ENCODE measurements around the gene KIF26B.
A peak's percentile ranks its signal among the peaks of the same experiment; 100 is the strongest.

The KIF26B gene

DNA sequence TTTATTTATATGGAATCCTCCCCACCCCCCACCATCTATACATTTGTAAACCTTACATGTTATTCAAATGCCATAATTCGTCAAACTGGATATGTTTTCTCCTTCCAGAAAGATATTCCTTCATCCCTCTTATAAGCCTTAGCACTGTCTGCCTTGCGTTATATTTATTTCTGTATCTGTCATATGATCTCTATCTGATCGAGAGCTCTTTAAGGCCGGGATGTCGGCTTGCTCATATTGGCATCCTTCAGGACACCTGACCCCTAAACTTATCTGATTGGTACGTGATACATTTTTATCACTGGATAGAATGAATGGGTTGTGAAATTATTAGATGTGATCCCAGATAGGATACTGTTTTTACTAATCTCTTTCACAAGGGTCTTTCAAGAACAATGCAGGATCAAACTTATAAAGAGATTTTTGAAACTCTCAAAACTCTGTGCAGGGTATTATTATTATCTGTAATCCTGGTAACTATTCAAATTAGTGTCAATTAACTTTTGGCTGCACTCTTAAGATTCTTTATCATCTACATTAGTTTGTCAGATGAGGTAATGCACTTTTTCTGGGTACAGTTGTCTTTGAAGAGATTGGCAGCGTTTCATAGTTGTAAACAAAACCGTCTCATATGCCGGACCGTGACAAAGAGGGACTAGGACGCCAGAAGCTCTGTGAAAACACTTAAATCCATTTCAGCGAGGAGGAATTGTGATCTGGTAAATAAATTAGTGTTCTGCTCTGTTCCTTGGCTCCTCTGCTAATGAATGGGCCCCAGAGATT is 152.0 kb downstream of the KIF26B start:
- ChIA-PET POLR2A (no interaction called here), CTCF (no interaction called here)
- Histone ChIP-seq H3K27ac (ENCODE audit: insufficient read depth in 1 of 2, low read depth in 1 of 2, low read length in 2 of 2, poor library complexity in 1 of 2, severe bottlenecking in 2 of 2) (no peak overlapping the region), H3K4me1 (ENCODE audit: control extremely low read depth in 1 of 4, control insufficient read depth in 4 of 4, insufficient read depth in 4 of 4, low read length in 3 of 4) (peaks cover 0 to 12% (median 9%) of the 10 kb centered on the region in 4 experiments), H3K27me3 (replicated peaks in 2 of 5; ENCODE audit: control insufficient read depth in 4 of 5, insufficient read depth in 5 of 5, low read length in 4 of 5) (no peaks in the 10 kb centered on the region), H3K36me3 (ENCODE audit: control insufficient read depth in 4 of 4, insufficient read depth in 4 of 4, low read length in 3 of 4) (no peaks in the 10 kb centered on the region), H3K9me3 (ENCODE audit: control extremely low read depth in 1 of 5, control insufficient read depth in 4 of 5, insufficient read depth in 2 of 5, low read depth in 1 of 5, low read length in 4 of 5) (no peaks in the 10 kb centered on the region), H3K4me3 (ENCODE audit: control insufficient read depth in 1 of 7, extremely low read depth in 1 of 7, insufficient read depth in 4 of 7, low read depth in 2 of 7, low read length in 6 of 7) (no peak overlapping the region)
- WGBS (ENCODE audit: insufficient coverage), result 96% methylated on average over 10 of the region's 12 CpGs
- no peak for DNase-seq

DNA sequence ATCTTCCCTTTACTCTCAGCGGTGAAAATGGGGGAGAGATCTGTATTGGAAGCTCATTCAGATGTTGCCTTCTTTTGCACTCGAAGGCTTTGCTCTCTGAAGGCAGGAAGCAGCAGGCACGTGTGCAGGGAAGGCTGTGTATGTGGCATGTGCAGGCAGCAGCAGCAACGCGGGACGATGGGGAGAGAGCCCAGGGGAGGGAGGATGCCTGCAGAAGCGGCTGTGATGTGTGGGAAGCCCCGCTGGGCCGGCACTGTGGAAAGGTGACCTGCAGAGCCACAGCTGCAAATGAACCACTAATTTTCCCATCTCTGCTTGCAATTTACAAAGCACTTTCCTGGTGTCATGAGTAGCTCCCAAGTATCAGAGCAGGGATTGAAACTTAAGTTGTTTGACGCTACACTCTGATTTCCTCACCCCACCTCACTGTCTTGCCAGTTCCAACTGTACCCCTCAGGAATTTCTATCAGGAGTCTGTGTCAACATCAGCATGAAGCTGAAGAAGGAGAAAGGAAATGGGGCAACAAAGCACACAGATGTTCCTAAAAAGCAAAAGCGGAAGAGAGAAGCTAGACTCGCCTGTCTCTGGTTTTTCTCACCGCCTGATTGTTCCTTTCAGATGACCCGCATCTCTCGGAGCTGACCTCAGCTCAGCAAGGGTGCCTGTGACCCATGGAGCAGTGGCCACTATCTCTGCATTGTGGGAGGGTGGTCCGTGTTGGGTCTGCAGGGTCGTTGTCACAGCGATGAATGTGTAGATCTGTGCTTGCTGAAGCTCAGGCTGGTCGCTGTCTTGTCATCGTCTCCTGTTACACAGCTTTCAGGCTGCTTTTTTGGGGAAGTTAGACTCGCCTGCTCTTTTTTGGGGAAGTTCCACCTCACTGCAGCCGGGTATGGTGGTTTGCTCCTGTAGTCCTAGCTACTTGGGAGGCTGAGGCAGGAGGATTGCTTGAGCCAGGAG is 156.1 kb downstream of the KIF26B start:
- H3K27ac ChIP-seq (ENCODE audit: insufficient read depth in 1 of 2, low read depth in 1 of 2, low read length in 2 of 2, poor library complexity in 1 of 2, severe bottlenecking in 2 of 2), result no peak overlapping the region
- peaks cover 0 to 12% (median 9%) of the 10 kb centered on the region in 4 experiments for H3K4me1 ChIP-seq (ENCODE audit: control extremely low read depth in 1 of 4, control insufficient read depth in 4 of 4, insufficient read depth in 4 of 4, low read length in 3 of 4)
- no peaks in the 10 kb centered on the region for H3K9me3 ChIP-seq (ENCODE audit: control extremely low read depth in 1 of 5, control insufficient read depth in 4 of 5, insufficient read depth in 2 of 5, low read depth in 1 of 5, low read length in 4 of 5)
- ChIA-PET POLR2A (interaction anchor here (0.6 to 0.7 kb wide), 3 partner anchors 12 to 155 kb away, joined by 3 to 4 read pairs (median 4); no protein-coding TSS in a partner anchor), CTCF (interaction anchor here (0.6 to 1.7 kb wide), 2 partner anchors 9 to 12 kb away, joined by 3 to 5 read pairs; no protein-coding TSS in a partner anchor)
- DNase-seq, result peak; percentile 65 to 93 (median 88)
- no peaks in the 10 kb centered on the region for H3K36me3 ChIP-seq (ENCODE audit: control insufficient read depth in 4 of 4, insufficient read depth in 4 of 4, low read length in 3 of 4)
- H3K4me3 ChIP-seq (ENCODE audit: control insufficient read depth in 1 of 7, extremely low read depth in 1 of 7, insufficient read depth in 4 of 7, low read depth in 2 of 7, low read length in 6 of 7), result peak overlapping the region in 6 of 7 experiments; percentile 54 to 85 (median 63)
- peaks cover 0 to 2% (median 0%) of the 10 kb centered on the region in 5 experiments for H3K27me3 ChIP-seq (replicated peaks in 2 of 5; ENCODE audit: control insufficient read depth in 4 of 5, insufficient read depth in 5 of 5, low read length in 4 of 5)
- 2% methylated on average over 17 of the region's 22 CpGs for WGBS (ENCODE audit: insufficient coverage)

DNA sequence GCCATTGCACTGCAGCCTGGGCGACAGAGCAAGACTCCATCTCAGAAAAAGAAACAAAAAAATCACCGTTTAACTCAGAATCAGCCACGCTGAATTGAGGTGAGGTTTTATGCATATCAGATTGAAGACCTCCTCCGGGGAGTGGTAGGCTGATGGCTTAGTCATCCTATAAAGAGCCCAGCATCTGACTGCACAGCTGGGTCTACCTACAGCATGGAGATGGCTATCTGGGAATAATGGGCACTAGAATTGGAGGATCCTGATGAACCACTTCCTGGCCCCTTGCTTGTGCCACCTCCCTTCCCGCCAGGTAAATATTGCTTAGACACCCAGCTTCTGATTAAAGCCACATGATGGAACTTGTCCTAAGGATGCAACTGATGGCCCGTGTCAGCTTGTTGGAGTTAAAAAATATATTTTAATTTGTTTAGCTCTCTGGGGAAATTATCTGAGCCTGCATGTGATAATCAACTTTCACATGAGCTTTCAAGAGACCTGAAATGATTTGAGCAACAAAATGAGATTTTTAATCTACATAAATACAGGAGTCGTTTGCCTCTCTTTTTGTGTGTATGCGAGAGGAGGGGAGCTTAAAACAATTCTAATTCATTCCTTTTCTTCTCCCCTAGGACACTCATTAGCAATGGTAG is 157.2 kb downstream of the KIF26B start:
- CTCF ChIA-PET, result interaction anchor here (1.7 kb wide), 1 partner anchor 8 kb away, joined by 5 read pairs; no protein-coding TSS in a partner anchor
- no peaks in the 10 kb centered on the region for H3K9me3 ChIP-seq (ENCODE audit: control extremely low read depth in 1 of 5, control insufficient read depth in 4 of 5, insufficient read depth in 2 of 5, low read depth in 1 of 5, low read length in 4 of 5)
- H3K36me3 ChIP-seq (ENCODE audit: control insufficient read depth in 4 of 4, insufficient read depth in 4 of 4, low read length in 3 of 4), result no peaks in the 10 kb centered on the region
- H3K4me3 ChIP-seq (ENCODE audit: control insufficient read depth in 1 of 7, extremely low read depth in 1 of 7, insufficient read depth in 4 of 7, low read depth in 2 of 7, low read length in 6 of 7), result no peak overlapping the region
- H3K27me3 ChIP-seq (replicated peaks in 2 of 5; ENCODE audit: control insufficient read depth in 4 of 5, insufficient read depth in 5 of 5, low read length in 4 of 5), result peaks cover 0 to 2% (median 0%) of the 10 kb centered on the region in 5 experiments
- POLR2A ChIA-PET, result interaction anchor here (0.6 kb wide), 1 partner anchor 319 kb away, joined by 3 read pairs; no protein-coding TSS in a partner anchor
- peak in 1 of 3 donors; percentile 3 for DNase-seq
- 94% methylated on average over 5 of the region's 8 CpGs for WGBS (ENCODE audit: insufficient coverage)
- H3K27ac ChIP-seq (ENCODE audit: insufficient read depth in 1 of 2, low read depth in 1 of 2, low read length in 2 of 2, poor library complexity in 1 of 2, severe bottlenecking in 2 of 2), result no peak overlapping the region
- peaks cover 0 to 12% (median 9%) of the 10 kb centered on the region in 4 experiments for H3K4me1 ChIP-seq (ENCODE audit: control extremely low read depth in 1 of 4, control insufficient read depth in 4 of 4, insufficient read depth in 4 of 4, low read length in 3 of 4)

DNA sequence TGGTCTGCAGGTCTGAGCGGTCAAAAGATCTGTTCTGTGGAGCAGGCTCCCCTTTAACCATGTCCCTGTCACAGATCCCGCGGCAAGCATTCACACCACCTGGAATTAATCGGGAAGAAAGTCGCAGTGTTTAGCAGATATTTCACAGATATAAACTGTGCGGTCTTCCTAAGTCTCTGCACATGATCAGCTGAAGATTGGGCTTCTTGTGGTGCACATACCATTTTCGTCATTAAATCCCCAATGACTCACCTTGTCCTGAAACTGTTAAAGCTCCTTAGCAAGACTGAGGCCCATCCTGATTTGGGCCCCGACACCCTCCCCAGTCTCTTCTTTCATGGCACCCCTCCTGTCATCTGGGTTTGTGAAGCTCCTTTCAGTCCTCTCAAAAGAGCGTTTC is 158.8 kb downstream of the KIF26B start:
- WGBS (ENCODE audit: insufficient coverage), result 100% methylated on average over 9 of the region's 9 CpGs

DNA sequence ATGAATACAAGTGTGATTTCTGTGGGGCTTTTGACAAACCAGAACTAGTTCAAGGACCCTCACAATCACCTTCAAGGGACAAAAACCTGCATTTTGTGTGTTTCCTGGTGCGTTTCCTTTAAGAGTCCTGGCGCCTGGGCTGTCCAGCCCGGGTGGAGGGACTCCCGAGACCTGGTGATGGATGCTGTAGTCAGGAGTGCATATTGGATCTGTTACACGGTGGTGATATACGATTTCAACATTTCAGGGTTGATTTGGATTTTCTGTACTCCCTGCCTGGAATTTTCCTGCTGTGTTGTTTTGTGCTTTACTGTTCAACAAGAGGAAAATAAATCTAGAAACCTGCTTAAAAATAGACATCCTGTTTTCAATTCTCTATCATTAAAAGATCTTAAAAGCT is 162.0 kb downstream of the KIF26B start:
- no peaks in the 10 kb centered on the region for H3K4me1 ChIP-seq (ENCODE audit: control extremely low read depth in 1 of 4, control insufficient read depth in 4 of 4, insufficient read depth in 4 of 4, low read length in 3 of 4)
- H3K36me3 ChIP-seq (ENCODE audit: control insufficient read depth in 4 of 4, insufficient read depth in 4 of 4, low read length in 3 of 4), result no peaks in the 10 kb centered on the region
- POLR2A ChIA-PET, result no interaction called here
- no peak overlapping the region for H3K27ac ChIP-seq (ENCODE audit: insufficient read depth in 1 of 2, low read depth in 1 of 2, low read length in 2 of 2, poor library complexity in 1 of 2, severe bottlenecking in 2 of 2)
- H3K4me3 ChIP-seq (ENCODE audit: control insufficient read depth in 1 of 7, extremely low read depth in 1 of 7, insufficient read depth in 4 of 7, low read depth in 2 of 7, low read length in 6 of 7), result no peak overlapping the region
- peaks cover 0 to 8% (median 0%) of the 10 kb centered on the region in 5 experiments for H3K27me3 ChIP-seq (replicated peaks in 2 of 5; ENCODE audit: control insufficient read depth in 4 of 5, insufficient read depth in 5 of 5, low read length in 4 of 5)
- H3K9me3 ChIP-seq (ENCODE audit: control extremely low read depth in 1 of 5, control insufficient read depth in 4 of 5, insufficient read depth in 2 of 5, low read depth in 1 of 5, low read length in 4 of 5), result no peaks in the 10 kb centered on the region
- CTCF ChIA-PET, result no interaction called here
- DNase-seq, result no peak
- 82% methylated on average over 4 of the region's 6 CpGs for WGBS (ENCODE audit: insufficient coverage)

More for the DNA sequence above, 158.8 kb downstream of the KIF26B start:
- ChIA-PET CTCF (interaction anchor here (1.3 kb wide), 1 partner anchor 160 kb away, joined by 5 read pairs; no protein-coding TSS in a partner anchor), POLR2A (no interaction called here)
- Histone ChIP-seq H3K4me3 (ENCODE audit: control insufficient read depth in 1 of 7, extremely low read depth in 1 of 7, insufficient read depth in 4 of 7, low read depth in 2 of 7, low read length in 6 of 7) (no peak overlapping the region), H3K27me3 (replicated peaks in 2 of 5; ENCODE audit: control insufficient read depth in 4 of 5, insufficient read depth in 5 of 5, low read length in 4 of 5) (peaks cover 0 to 8% (median 0%) of the 10 kb centered on the region in 5 experiments), H3K27ac (ENCODE audit: insufficient read depth in 1 of 2, low read depth in 1 of 2, low read length in 2 of 2, poor library complexity in 1 of 2, severe bottlenecking in 2 of 2) (no peak overlapping the region), H3K9me3 (ENCODE audit: control extremely low read depth in 1 of 5, control insufficient read depth in 4 of 5, insufficient read depth in 2 of 5, low read depth in 1 of 5, low read length in 4 of 5) (no peaks in the 10 kb centered on the region), H3K36me3 (ENCODE audit: control insufficient read depth in 4 of 4, insufficient read depth in 4 of 4, low read length in 3 of 4) (no peaks in the 10 kb centered on the region), H3K4me1 (ENCODE audit: control extremely low read depth in 1 of 4, control insufficient read depth in 4 of 4, insufficient read depth in 4 of 4, low read length in 3 of 4) (peaks cover 0 to 12% (median 9%) of the 10 kb centered on the region in 4 experiments)
- DNase-seq, result no peak

DNA sequence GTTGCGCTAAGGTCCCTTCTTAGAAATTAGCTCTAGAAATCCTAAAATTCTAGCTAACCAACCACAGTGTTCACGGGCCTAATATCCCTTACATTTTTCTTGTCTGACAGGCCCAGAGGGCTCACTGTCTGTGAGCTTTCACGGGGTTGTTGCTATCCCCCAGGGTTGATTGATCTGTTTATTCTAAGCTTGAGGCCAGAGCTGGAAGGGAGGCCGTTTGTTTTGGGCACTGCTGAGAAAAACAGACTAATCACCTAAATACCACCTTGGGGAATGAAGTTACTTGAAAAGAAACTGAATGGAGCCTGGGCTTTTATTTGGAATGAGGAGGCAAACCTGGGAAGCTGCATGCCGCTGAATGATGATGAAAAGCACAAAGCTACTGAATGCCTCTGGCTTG is 162.4 kb downstream of the KIF26B start:
- Histone ChIP-seq H3K27ac (ENCODE audit: insufficient read depth in 1 of 2, low read depth in 1 of 2, low read length in 2 of 2, poor library complexity in 1 of 2, severe bottlenecking in 2 of 2) (no peak overlapping the region), H3K27me3 (replicated peaks in 2 of 5; ENCODE audit: control insufficient read depth in 4 of 5, insufficient read depth in 5 of 5, low read length in 4 of 5) (peaks cover 0 to 8% (median 0%) of the 10 kb centered on the region in 5 experiments), H3K36me3 (ENCODE audit: control insufficient read depth in 4 of 4, insufficient read depth in 4 of 4, low read length in 3 of 4) (no peaks in the 10 kb centered on the region), H3K4me1 (ENCODE audit: control extremely low read depth in 1 of 4, control insufficient read depth in 4 of 4, insufficient read depth in 4 of 4, low read length in 3 of 4) (no peaks in the 10 kb centered on the region), H3K9me3 (ENCODE audit: control extremely low read depth in 1 of 5, control insufficient read depth in 4 of 5, insufficient read depth in 2 of 5, low read depth in 1 of 5, low read length in 4 of 5) (no peaks in the 10 kb centered on the region), H3K4me3 (ENCODE audit: control insufficient read depth in 1 of 7, extremely low read depth in 1 of 7, insufficient read depth in 4 of 7, low read depth in 2 of 7, low read length in 6 of 7) (no peak overlapping the region)
- ChIA-PET POLR2A (no interaction called here), CTCF (no interaction called here)
- 78% methylated on average over 3 of the region's 5 CpGs for WGBS (ENCODE audit: insufficient coverage)
- no peak for DNase-seq

All from common myeloid progenitor, CD34-positive (primary cell).